Nucleus accumbens (tissue), 56 donors: ENCODE data around the gene STRN4.
"Not testable (repeated sequence)": the region's sequence is repeated elsewhere in the genome, so short reads cannot be mapped to it uniquely, and the experiment has no call there.

Experiments used
- DNase-seq, 56 donors: peaks; one replicate each; lab custom pipeline; 2025; lab: John Stamatoyannopoulos, UW

STRN4 gene, protein sequence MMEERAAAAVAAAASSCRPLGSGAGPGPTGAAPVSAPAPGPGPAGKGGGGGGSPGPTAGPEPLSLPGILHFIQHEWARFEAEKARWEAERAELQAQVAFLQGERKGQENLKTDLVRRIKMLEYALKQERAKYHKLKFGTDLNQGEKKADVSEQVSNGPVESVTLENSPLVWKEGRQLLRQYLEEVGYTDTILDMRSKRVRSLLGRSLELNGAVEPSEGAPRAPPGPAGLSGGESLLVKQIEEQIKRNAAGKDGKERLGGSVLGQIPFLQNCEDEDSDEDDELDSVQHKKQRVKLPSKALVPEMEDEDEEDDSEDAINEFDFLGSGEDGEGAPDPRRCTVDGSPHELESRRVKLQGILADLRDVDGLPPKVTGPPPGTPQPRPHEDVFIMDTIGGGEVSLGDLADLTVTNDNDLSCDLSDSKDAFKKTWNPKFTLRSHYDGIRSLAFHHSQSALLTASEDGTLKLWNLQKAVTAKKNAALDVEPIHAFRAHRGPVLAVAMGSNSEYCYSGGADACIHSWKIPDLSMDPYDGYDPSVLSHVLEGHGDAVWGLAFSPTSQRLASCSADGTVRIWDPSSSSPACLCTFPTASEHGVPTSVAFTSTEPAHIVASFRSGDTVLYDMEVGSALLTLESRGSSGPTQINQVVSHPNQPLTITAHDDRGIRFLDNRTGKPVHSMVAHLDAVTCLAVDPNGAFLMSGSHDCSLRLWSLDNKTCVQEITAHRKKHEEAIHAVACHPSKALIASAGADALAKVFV

DNA sequence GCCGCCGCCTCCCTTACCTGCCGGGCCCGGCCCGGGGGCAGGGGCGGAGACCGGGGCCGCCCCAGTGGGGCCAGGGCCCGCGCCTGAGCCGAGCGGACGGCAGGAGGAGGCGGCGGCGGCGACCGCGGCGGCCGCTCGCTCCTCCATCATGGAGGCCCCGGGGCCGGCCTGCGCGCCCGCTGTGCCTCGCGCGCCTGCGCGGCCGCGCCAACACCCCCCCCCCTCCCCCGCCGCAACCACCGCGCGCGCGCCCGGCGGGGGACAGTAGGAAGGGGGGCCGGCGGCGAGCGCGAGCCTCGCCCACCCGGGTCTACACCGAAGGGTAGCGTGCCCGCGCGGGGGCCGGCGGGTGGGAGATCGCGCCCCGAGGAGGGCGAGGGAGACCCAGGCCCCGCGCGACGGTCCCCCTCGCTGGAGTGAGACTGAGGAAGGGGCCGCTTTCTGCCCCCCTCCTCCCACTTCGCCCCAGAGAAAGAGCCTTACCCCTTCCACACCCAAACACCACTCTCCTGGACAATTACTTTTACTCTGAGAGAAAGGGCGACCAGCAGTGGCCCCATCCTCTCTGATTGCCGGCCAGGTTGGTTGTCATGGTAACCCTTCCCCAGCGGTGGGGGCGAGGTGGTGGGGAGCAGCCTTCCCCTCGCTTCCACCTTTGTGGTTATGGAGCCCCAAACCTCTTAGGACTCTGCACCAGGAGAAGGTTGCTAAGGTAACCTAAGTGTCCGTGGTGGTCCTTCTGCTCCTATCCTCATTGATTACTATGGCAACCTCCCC lies at the start of gene STRN4:
Gene STRN4 (minus strand): TSS at position 170 of the 777 bp plus-strand sequence. CDS start 20 bp downstream, at position 150.
- peak in 37 of 56 donors; percentile 23 to 73 (median 52) for DNase-seq

DNA sequence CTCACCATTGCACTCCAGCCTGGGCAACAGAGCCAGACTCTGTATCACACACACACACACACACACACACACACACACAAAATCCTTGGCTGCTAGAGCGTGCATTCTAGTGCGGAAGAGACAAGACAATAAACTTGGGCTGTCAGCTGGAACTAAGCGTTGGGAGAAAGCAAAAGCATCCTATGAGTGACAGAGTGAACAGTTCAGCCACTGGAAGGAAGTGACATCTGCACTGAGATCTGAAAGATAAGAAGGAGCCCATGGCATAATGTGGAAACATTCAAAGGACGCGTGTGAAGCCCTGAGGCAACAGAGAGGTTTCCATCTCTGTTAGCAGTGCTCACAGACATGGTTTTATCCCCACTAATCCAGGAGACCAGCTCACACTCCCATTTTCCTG lies 45.7 kb upstream of the STRN4 start:
- DNase-seq: no peak

DNA sequence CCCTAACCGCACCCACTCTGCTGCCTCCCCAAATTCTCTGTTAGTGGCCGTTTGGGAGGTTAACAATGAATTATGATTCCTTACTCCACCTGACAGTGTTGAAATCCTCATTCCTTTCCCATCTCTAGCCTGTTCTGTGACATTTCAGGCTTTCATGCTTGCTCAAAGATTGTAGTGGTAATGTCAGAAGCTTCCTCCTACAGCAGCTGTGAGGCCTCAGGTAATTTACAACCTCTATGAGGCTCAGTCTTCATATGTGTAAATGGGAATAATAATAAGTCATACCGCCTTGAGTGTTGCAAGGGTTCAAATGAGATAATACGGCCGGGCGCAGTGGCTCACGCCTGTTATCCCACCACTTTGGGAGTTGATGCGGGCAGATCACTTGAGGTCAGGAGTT lies 43.1 kb upstream of the STRN4 start:
- DNase-seq: no peak

DNA sequence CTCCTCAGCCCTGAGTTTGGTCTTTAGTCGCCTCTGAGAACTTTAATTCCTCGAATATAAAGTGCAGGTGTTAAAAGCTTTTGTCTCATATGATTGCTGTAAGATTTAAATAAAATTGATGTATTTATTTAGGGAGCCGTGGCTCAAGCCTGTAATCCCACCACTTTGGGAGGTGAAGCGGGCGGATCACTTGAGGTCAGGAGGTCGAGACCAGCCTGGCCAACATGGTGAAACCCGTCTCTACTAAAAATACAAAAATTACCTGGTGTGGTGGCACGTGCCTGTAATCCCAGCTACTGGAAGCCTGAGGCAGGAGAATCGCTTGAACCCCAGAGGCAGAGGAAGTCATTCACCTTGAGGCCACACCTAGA lies 42.7 kb upstream of the STRN4 start:
- no peak for DNase-seq

DNA sequence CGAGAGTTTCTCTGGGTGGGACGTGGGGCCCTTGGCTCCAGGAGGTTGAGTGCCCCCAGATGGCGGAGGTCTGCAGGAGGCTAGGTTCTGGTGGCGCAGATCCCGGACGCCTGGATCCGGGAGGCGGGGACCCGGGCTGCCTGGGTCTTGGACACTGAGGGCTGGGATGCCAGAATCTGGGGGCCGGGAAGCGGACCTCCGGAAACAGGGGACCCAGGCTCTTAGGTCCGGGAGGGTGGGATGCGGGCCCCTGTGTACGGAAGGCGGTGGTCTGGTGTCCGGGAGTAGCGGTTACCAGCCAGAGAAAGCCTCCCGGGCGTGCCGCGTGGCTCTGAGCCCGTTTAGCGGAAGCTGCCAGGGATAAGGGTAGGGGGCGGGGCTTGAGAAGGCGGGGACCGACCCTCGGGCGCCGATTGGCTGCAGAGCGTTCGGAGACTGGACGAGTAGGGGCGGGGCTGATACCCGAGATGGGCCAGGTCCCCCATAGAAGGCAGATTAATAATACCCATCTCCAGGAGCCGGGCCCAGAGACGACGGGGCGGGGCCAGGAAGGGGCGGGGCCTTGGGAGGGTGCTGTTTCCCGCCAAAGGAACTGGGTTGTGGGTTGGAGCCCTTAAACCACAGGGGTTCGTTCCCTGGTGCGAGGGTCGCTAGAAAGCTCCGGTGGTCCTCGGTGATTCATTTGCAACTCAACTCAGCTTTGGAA lies 42.2 kb upstream of the STRN4 start, which contains the start of gene SLC1A5:
Gene SLC1A5 (minus strand): TSS at position 333 of the 706 bp plus-strand sequence. CDS start 629 bp downstream, outside the sequence.
- peak in 53 of 56 donors; percentile 6 to 87 (median 46) for DNase-seq

DNA sequence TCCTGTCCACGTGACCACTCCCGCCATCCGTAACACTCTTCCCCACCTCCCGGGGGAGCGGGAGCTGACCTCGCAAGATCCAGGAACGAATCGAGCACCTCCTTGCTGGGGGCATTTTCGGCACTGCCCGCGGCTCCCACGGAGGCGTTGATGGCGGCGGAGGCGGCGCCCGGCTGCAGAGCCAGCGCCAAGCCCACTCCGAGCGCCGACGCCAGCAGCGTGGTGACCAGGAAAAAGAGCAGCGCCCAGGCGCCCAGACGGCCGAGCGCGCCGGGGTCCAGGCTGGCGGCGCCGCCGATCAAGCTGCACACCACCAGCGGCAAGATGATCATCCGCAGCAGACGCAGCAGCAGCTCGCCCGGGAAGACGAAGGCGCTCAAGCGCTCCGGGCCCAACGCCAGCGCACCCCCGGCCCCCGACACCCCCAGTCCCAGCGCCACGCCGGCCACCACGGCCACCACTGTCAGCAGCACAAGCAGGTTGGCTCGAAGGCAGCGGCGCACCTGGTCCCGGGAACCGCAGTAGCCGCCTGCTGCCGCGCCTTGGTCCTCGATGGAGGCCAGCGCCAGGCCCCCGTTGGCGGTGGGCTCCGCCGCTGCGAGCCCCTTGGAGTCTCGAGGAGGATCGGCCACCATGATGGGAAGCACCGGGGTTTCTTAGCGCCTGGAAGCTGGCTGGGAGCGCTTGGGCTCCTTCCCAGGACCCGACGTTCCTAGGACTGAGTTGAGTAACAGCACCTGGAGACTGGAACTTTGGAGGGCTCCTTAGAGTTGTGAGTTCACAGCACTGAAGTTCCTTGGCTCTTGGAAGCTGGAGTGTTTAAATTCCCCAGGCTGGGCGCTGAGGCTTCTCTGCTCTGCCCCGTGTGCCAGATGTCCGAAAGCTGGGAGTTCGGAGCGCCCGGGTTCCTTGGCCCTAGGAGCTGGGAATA lies 41.3 kb upstream of the STRN4 start:
- peak in 3 of 56 donors; percentile 10 to 12 (median 10) for DNase-seq

DNA sequence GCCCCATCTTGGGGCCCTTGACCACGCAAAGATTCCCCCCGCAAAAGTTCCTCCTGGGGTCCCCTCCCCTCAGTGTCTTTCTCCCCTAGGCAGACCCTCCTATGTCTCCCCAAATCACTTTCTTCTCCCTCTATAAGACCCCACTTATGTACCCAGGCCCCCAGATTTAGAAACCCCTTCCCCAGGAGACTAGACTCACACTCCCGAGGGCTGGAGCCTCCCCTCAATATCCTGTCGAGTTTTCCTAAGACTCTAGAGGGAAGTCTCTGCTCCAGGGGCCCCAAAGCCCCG lies 40.7 kb upstream of the STRN4 start:
- DNase-seq: no peak

DNA sequence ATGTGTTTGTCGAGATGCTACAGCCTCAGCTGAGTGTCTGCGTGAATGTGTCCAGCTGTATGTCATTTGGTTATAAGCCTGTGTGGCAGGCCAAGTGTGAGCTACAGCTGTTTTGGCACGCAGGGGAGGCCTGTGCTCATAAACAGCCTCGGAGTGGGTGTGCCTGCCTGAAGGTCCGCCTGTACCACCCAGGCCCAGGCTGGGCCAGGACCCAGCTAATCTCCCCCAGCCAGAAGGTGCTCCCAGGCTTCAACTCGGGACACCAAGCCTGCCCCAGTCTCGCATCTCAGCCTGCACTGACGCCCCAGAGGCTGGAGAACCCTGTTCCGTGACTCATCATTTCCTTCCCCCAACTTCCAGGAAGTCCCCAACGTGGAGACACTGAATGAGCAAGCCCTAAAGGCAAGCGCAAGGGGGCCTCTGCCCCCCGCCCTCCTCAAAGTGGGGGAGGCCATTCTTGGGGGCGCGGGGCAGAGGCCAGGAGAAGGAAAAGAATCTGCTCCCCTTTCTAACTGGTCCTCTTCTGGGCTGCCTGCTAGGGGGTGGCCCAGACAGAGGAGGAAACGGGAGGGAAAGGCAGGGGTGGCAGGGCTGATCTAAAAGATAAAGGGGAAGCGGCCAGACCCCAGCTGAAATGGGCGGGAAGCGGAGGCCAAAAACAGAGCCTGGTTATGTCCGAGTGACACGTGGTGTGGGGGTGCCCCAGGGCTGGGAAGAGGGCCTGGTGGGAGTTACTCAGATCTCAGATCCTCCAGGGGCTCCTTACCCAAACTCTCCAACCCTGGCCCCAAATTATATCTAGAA lies 40.2 kb upstream of the STRN4 start:
- peak in 12 of 56 donors; percentile 4 to 46 (median 25) for DNase-seq

DNA sequence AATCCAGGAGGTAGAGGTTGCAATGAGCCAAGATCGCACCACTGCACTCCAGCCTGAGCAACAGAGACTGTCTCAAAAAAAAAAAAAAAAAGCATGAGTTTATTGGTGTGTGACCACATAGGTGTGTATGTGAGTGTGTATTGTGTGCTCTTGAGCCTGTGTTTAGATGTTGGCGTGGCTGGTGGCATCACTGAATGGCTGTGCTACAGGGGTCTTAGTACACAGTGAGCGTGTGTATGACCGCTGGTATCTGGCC lies 39.7 kb upstream of the STRN4 start:
- no peak for DNase-seq

DNA sequence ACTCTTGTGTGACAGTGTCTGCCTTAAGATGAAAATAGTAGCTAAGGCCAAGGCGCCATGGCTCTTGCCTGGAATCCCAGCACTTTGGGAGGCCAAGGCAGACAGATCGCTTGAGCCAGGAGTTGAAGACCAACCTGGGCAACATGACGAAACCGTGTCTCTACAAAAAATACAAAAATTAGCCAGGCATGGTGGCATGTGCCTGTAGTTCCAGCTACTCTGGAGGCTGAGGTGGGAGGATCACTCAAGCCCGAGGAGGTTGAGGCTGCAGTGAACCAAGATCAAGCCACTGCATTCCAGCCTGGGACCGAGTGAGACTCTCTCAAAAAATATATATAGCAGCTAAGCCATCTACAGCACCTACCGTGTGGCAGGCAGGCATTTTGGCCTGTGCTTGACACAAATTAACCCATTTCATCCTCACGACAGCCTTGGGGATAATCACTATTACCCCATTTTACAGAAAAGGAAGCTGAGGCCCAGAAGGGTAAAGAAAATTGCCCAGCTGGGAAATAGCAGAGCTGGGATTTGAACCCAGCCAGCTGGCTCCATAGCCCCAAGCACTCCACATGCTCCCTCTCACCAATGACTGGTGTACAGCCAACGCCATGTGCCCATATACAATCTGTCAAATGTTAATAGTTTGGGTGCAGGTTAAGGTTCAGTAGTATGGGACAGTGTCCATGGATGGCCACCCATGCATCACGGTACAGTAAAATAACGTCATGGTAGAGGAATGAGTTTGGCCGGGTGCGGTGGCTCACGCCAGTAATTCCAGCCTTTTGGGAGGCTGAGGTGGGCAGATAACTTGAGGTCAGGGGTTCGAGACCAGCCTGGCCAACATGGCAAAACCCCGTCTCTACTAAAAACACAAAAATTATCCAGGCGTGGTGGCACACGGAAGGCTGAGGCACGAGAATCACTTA lies 39.1 kb upstream of the STRN4 start:
- no peak for DNase-seq

DNA sequence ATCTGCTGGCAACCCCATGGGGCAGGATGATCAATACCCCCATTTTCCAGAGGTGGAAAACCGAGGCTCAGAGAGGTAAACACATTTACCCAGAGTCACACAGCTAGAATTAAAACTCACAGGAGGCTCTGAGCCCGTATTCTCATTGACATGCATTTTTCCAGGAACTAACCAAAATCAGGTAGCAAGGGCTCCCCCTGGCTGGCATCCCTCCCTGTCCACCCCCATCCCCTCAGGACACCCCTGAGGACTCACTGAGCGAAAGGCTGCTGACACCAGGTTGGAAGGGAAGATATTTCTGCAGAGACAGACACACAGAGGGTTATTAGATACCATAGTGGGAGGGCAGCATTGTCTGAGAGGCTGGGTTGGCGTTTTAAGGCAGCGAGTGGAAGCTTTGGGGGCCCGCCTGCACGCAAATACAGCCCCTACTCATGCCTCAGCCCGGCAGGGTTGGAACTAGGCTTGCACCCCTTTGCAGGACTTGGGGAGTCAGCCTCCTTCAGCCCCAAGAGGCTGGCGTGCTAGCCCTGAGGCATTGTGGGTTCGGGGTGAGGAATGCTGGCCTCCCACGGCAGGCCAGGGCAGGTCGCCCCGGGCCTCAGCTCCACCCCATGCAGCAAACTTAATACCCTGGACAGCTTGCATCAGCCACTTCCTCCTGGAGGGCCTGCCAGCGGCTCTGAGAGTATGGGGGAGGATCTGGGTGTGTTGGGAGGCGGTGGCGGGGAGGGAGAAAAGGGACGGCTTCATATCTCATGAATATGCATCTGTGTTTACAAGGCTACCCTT lies 38.2 kb upstream of the STRN4 start:
- DNase-seq: peak in 3 of 56 donors; percentile 13 to 20 (median 19)

DNA sequence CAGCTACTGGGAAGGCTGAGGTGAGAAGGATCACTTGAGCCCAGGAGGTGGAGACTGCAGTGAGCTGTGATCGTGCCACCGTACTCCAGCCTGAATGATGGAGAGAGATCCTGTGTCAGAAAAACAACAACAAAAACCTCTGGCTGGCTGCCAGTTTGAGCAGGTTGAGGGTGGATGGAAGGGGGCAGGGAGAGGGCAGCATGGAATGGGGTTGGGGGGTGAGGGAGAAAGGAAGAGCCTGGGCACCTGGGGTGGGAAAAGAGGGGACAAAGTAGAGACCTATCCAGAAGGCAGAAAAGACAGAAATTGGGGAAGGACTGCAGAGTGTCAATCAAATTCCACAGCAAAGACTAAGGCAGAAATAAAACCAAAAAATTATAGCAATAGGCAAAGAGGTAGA lies 37.4 kb upstream of the STRN4 start:
- DNase-seq: no peak

DNA sequence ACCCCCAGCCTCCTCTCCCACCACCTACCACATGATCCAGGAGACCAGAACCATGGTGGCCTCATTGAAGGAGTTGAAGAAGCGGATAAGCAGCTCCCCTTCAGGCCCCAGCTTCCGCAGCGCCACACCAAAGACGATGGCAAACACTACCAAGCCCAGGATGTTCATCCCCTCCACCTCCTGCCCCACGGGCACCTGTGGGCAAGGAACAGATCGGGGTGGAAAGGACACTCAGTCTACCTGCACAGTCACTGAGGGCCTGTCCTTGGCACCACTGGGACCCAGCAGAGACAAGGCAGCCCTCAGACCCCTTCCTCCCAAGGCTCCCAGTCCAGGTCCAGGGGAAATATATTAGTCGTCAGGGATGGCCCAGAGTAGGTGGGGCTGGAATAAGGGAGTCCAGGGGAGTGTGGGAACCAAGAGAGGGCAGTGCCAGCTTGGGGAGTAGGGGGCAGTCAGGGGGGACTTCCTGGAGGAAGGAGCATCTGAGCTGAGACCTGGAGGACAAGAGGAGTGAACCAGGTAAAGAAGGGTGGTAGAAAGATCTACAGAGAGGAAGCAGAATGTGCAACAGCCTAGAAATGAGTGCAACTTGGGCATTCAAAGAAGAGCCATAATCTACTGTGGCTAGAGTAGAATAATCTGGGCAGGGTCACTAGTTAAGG lies 36.2 kb upstream of the STRN4 start:
- DNase-seq: no peak

DNA sequence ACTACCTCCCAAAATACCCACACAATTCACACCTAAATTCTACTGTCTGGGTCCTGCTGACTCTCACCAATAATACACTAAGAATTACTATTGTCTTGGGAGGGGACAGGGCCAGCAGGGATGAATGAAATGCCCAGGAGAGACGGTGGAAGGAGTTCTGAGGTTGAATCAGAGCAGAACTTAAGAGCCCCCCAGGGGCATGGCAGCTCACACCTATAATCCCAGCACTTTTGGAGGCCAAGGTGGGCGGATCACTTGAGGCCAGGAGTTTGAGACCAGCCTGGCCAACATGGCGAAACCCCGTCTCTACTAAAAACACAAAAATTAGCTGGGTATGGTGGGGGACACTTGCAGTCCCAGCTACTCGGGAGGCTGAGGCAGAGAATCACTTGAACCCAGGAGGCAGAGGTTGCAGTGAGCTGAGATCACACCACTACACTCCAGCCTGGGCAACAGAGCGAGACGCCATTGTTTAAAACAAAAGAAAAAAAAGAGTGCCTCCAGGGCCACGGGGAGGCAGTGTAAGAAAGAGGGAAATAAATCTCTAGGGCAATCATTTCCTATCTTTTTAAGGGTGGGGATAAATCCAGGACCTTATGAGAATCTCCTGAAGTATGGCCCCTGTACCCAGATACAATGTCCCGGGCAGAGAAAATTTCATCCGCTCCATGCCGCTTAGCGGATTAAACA lies 31.9 kb upstream of the STRN4 start:
- not testable (repeated sequence) for DNase-seq
